GM12891 (cell line): ENCODE measurements around the gene TMCO4.

ENCODE experiments used
- POLR2A ChIP-seq: IDR thresholded peaks from 2 replicates; pipeline ENCODE4 v1.6.1; 2011; ENCODE audit warnings: low read depth, low read length, control low read depth
- POLR2AphosphoS5 ChIP-seq: IDR thresholded peaks from 2 replicates; pipeline ENCODE4 v1.6.1; 2011; ENCODE audit warnings: low read depth, low read length, control low read depth

- no peak for TF ChIP-seq POLR2AphosphoS5
- TF ChIP-seq POLR2A = no peak
Observed at GRCh38 chr1:19811206-19811851, 11.6 kb upstream of the TMCO4 start.
